ENCODE results near the gene PLIN5. TPM values are rescaled to one million over a fixed set of nuclear protein-coding genes. Genes with fewer than 3 reads are reported as not detected.
"Not testable (repeated sequence)": the region's sequence is repeated elsewhere in the genome, so short reads cannot be mapped to it uniquely, and the experiment has no call there.

Gene PLIN5
- polyA plus RNA-seq, 2 donors, result 2.7 to 4.9 TPM

- H3K27ac ChIP-seq (ENCODE audit: low read depth in 2 of 2, low read length in 1 of 2), result no peak overlapping the region
- H3K36me3 ChIP-seq (ENCODE audit: control insufficient read depth in 2 of 2, insufficient read depth in 2 of 2, low read length in 1 of 2), result no peaks in the 10 kb centered on the region
- H3K4me1 ChIP-seq (ENCODE audit: control insufficient read depth in 2 of 2, insufficient read depth in 2 of 2, low read length in 1 of 2), result peaks cover 2 to 6% of the 10 kb centered on the region in 2 donors
- WGBS, 2 donors, result 46 to 53% methylated on average over 5 of the region's 5 CpGs
- H3K4me3 ChIP-seq (ENCODE audit: low read depth in 1 of 2, low read length in 2 of 2), result no peak overlapping the region
- no peaks in the 10 kb centered on the region for H3K9me3 ChIP-seq (ENCODE audit: control insufficient read depth in 2 of 2, insufficient read depth in 1 of 2, low read depth in 1 of 2, low read length in 1 of 2)
- no peaks in the 10 kb centered on the region for H3K27me3 ChIP-seq (ENCODE audit: control insufficient read depth in 1 of 2, insufficient read depth in 2 of 2, low read length in 2 of 2)
These were observed 1.8 kb upstream of the PLIN5 start for GRCh38 chr19:4536798-4537197.

DNA sequence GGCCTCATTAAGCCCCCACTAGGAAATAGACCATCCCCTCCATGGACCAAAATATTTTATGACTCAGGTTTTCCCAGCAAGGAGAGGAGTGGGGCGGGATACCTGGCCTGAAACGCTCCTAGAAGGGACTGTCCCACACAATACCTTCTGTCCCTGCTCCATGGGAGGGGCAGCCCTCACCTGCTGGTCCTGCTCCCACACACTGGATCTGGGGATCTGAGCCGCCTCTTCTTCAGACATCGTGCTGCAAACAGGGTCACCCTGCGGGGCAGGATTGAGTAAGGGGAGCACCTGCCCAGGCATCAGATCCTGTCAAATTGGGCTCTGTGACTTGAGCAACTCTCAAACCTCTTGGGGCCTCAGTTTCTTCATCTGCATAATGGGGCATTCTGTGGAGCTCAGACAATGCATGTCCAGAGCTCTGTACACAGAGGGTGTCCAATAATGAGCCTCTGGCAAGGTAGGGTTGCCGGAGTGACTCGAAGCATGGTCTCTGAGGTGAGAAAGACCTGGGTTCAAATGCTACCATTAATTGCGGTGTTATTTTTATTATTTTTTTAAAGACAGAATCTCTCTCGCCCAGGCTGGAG lies 1.1 kb downstream of the PLIN5 start:
- H3K27me3 ChIP-seq (ENCODE audit: control insufficient read depth in 1 of 2, insufficient read depth in 2 of 2, low read length in 2 of 2), result no peaks in the 10 kb centered on the region

GRCh38 chr19:4533334-4533733 lies 1.7 kb downstream of the PLIN5 start:
- WGBS, 2 donors, result 76 to 78% methylated on average over 9 of the region's 9 CpGs
- no peak overlapping the region for H3K4me3 ChIP-seq (ENCODE audit: low read depth in 1 of 2, low read length in 2 of 2)
- no peaks in the 10 kb centered on the region for H3K36me3 ChIP-seq (ENCODE audit: control insufficient read depth in 2 of 2, insufficient read depth in 2 of 2, low read length in 1 of 2)
- H3K9me3 ChIP-seq (ENCODE audit: control insufficient read depth in 2 of 2, insufficient read depth in 1 of 2, low read depth in 1 of 2, low read length in 1 of 2), result no peaks in the 10 kb centered on the region
- H3K27me3 ChIP-seq (ENCODE audit: control insufficient read depth in 1 of 2, insufficient read depth in 2 of 2, low read length in 2 of 2), result no peaks in the 10 kb centered on the region
- no peak overlapping the region for H3K27ac ChIP-seq (ENCODE audit: low read depth in 2 of 2, low read length in 1 of 2)
- H3K4me1 ChIP-seq (ENCODE audit: control insufficient read depth in 2 of 2, insufficient read depth in 2 of 2, low read length in 1 of 2), result peaks cover 2 to 6% of the 10 kb centered on the region in 2 donors

More for the DNA sequence above, 1.1 kb downstream of the PLIN5 start:
- H3K9me3 ChIP-seq (ENCODE audit: control insufficient read depth in 2 of 2, insufficient read depth in 1 of 2, low read depth in 1 of 2, low read length in 1 of 2), result no peaks in the 10 kb centered on the region
- no peak overlapping the region for H3K4me3 ChIP-seq (ENCODE audit: low read depth in 1 of 2, low read length in 2 of 2)
- H3K27ac ChIP-seq (ENCODE audit: low read depth in 2 of 2, low read length in 1 of 2), result no peak overlapping the region
- peaks cover 2 to 6% of the 10 kb centered on the region in 2 donors for H3K4me1 ChIP-seq (ENCODE audit: control insufficient read depth in 2 of 2, insufficient read depth in 2 of 2, low read length in 1 of 2)
- 76% methylated on average over 9 of the region's 9 CpGs for WGBS, 2 donors
- H3K36me3 ChIP-seq (ENCODE audit: control insufficient read depth in 2 of 2, insufficient read depth in 2 of 2, low read length in 1 of 2), result no peaks in the 10 kb centered on the region

GRCh38 chr19:4531562-4532165 lies 3.4 kb downstream of the PLIN5 start:
- 42 to 45% methylated on average over 28 of the region's 28 CpGs for WGBS, 2 donors
- no peak overlapping the region for H3K4me3 ChIP-seq (ENCODE audit: low read depth in 1 of 2, low read length in 2 of 2)
- no peaks in the 10 kb centered on the region for H3K36me3 ChIP-seq (ENCODE audit: control insufficient read depth in 2 of 2, insufficient read depth in 2 of 2, low read length in 1 of 2)
- no peak overlapping the region for H3K27ac ChIP-seq (ENCODE audit: low read depth in 2 of 2, low read length in 1 of 2)
- H3K27me3 ChIP-seq (ENCODE audit: control insufficient read depth in 1 of 2, insufficient read depth in 2 of 2, low read length in 2 of 2), result no peaks in the 10 kb centered on the region
- H3K4me1 ChIP-seq (ENCODE audit: control insufficient read depth in 2 of 2, insufficient read depth in 2 of 2, low read length in 1 of 2), result peaks cover 2 to 6% of the 10 kb centered on the region in 2 donors
- H3K9me3 ChIP-seq (ENCODE audit: control insufficient read depth in 2 of 2, insufficient read depth in 1 of 2, low read depth in 1 of 2, low read length in 1 of 2), result no peaks in the 10 kb centered on the region

DNA sequence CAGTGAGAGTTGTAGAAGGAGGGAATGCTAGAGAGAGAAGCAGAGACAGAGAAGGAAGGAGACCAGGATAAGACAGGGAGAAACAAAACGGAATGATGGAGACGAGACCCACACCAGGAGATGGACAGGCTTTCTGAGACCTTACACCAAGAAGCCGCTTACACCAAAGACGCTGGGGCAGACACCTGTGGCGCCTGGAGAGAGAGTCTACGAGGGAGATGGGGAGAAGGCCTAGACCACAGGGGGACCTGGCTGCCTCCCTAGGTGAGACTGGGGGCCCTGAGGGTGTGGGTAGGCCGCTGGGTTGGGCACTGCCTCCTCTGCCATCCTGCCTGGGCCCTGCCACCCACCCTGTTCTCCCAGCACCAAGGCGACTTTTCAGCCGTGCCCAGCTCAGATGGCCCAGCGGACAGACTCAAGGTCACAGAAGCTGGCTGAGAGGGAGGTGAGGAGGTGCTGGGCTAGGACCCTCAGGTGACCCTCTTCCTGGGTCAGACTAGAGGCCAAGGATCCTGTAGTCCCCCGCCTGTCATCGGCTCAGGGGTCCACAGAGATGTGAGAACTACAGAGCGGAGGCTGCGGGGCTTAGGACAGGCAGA lies 5.0 kb downstream of the PLIN5 start:
- no peak overlapping the region for H3K27ac ChIP-seq (ENCODE audit: low read depth in 2 of 2, low read length in 1 of 2)
- 74 to 78% methylated on average over 13 to 14 of the region's 14 CpGs for WGBS, 2 donors

DNA sequence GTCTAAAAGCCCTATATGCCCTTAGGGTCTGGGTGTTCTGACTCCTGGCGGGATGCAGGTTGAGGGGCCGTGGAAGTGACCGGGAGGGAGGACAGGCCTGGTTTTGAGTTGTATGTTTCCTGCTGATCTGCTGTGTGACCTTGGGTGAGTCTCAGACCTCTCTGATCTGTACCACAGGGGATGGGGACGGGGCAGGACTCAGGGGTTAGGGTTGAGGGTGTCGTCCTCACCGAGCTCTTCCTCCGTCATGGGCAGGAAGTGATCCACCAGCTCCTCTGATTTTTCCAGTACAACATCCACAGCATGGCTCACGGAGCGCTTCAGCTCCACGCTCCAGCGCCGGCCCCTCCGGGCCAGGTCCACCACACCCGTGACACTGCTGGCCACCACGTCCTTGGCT lies 6.2 kb downstream of the PLIN5 start:
- Histone ChIP-seq H3K4me1 (ENCODE audit: control insufficient read depth in 2 of 2, insufficient read depth in 2 of 2, low read length in 1 of 2) (no peaks in the 10 kb centered on the region), H3K4me3 (ENCODE audit: low read depth in 1 of 2, low read length in 2 of 2) (no peak overlapping the region), H3K36me3 (ENCODE audit: control insufficient read depth in 2 of 2, insufficient read depth in 2 of 2, low read length in 1 of 2) (no peaks in the 10 kb centered on the region), H3K9me3 (ENCODE audit: control insufficient read depth in 2 of 2, insufficient read depth in 1 of 2, low read depth in 1 of 2, low read length in 1 of 2) (no peaks in the 10 kb centered on the region), H3K27ac (ENCODE audit: low read depth in 2 of 2, low read length in 1 of 2) (no peak overlapping the region), H3K27me3 (ENCODE audit: control insufficient read depth in 1 of 2, insufficient read depth in 2 of 2, low read length in 2 of 2) (no peaks in the 10 kb centered on the region)
- WGBS, 2 donors, result 75 to 79% methylated on average over 15 of the region's 15 CpGs

More for the DNA sequence above, 5.0 kb downstream of the PLIN5 start:
- no peak overlapping the region for H3K4me3 ChIP-seq (ENCODE audit: low read depth in 1 of 2, low read length in 2 of 2)
- H3K27me3 ChIP-seq (ENCODE audit: control insufficient read depth in 1 of 2, insufficient read depth in 2 of 2, low read length in 2 of 2), result no peaks in the 10 kb centered on the region
- no peaks in the 10 kb centered on the region for H3K9me3 ChIP-seq (ENCODE audit: control insufficient read depth in 2 of 2, insufficient read depth in 1 of 2, low read depth in 1 of 2, low read length in 1 of 2)
- no peaks in the 10 kb centered on the region for H3K4me1 ChIP-seq (ENCODE audit: control insufficient read depth in 2 of 2, insufficient read depth in 2 of 2, low read length in 1 of 2)
- H3K36me3 ChIP-seq (ENCODE audit: control insufficient read depth in 2 of 2, insufficient read depth in 2 of 2, low read length in 1 of 2), result no peaks in the 10 kb centered on the region

DNA sequence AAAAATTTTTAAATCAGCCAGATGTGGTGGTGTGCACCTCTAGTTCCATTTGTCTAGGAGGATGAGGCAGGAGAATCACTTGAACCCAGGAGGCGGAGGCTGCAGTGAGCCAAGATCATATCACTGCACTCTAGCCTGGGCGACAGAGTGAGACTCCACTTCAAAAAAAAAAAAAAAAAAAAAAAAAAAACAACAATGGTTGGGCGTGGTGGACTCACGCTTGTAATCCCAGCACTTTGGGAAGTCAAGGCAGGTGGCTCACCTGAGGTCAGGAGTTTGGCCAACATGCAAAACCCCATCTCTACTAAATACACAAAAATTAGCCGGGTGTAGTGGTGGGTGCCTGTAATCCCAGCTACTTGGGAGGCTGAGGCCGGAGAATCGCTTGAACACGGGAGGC lies 7.6 kb downstream of the PLIN5 start:
- H3K27me3 ChIP-seq (ENCODE audit: control insufficient read depth in 1 of 2, insufficient read depth in 2 of 2, low read length in 2 of 2); H3K27ac ChIP-seq (ENCODE audit: low read depth in 2 of 2, low read length in 1 of 2); H3K9me3 ChIP-seq (ENCODE audit: control insufficient read depth in 2 of 2, insufficient read depth in 1 of 2, low read depth in 1 of 2, low read length in 1 of 2); H3K4me3 ChIP-seq (ENCODE audit: low read depth in 1 of 2, low read length in 2 of 2); H3K36me3 ChIP-seq (ENCODE audit: control insufficient read depth in 2 of 2, insufficient read depth in 2 of 2, low read length in 1 of 2); H3K4me1 ChIP-seq (ENCODE audit: control insufficient read depth in 2 of 2, insufficient read depth in 2 of 2, low read length in 1 of 2): not testable (repeated sequence)
- WGBS, 2 donors, result 81 to 87% methylated on average over 8 of the region's 8 CpGs

GRCh38 chr19:4525563-4526002 lies 9.4 kb downstream of the PLIN5 start:
- Histone ChIP-seq H3K27me3 (ENCODE audit: control insufficient read depth in 1 of 2, insufficient read depth in 2 of 2, low read length in 2 of 2) (no peaks in the 10 kb centered on the region), H3K9me3 (ENCODE audit: control insufficient read depth in 2 of 2, insufficient read depth in 1 of 2, low read depth in 1 of 2, low read length in 1 of 2) (no peaks in the 10 kb centered on the region), H3K36me3 (ENCODE audit: control insufficient read depth in 2 of 2, insufficient read depth in 2 of 2, low read length in 1 of 2) (no peaks in the 10 kb centered on the region), H3K27ac (ENCODE audit: low read depth in 2 of 2, low read length in 1 of 2) (no peak overlapping the region), H3K4me1 (ENCODE audit: control insufficient read depth in 2 of 2, insufficient read depth in 2 of 2, low read length in 1 of 2) (no peaks in the 10 kb centered on the region), H3K4me3 (ENCODE audit: low read depth in 1 of 2, low read length in 2 of 2) (no peak overlapping the region)
- 68 to 74% methylated on average over 23 of the region's 23 CpGs for WGBS, 2 donors

- 61 to 64% methylated on average over 23 of the region's 23 CpGs for WGBS, 2 donors
- Histone ChIP-seq H3K4me3 (ENCODE audit: low read depth in 1 of 2, low read length in 2 of 2) (no peak overlapping the region), H3K4me1 (ENCODE audit: control insufficient read depth in 2 of 2, insufficient read depth in 2 of 2, low read length in 1 of 2) (no peaks in the 10 kb centered on the region), H3K27ac (ENCODE audit: low read depth in 2 of 2, low read length in 1 of 2) (no peak overlapping the region), H3K9me3 (ENCODE audit: control insufficient read depth in 2 of 2, insufficient read depth in 1 of 2, low read depth in 1 of 2, low read length in 1 of 2) (no peaks in the 10 kb centered on the region), H3K27me3 (ENCODE audit: control insufficient read depth in 1 of 2, insufficient read depth in 2 of 2, low read length in 2 of 2) (no peaks in the 10 kb centered on the region), H3K36me3 (ENCODE audit: control insufficient read depth in 2 of 2, insufficient read depth in 2 of 2, low read length in 1 of 2) (no peaks in the 10 kb centered on the region)
These were observed 10.0 kb downstream of the PLIN5 start for GRCh38 chr19:4524808-4525562.
